Spleen (tissue), 7 donors: ENCODE measurements around the gene ENOX1.

Experiments
- POLR2AphosphoS5 ChIP-seq, 3 donors: sonication (generic); formaldehyde crosslinking; IDR thresholded peaks; one replicate each; pipeline ENCODE4 v1.5.1; 2017; ENCODE audit warnings: antibody characterized with exemption in 3 of 3
- TF ChIP-seq, protein P1 (sequence below), 11 experiments: fragments of 200-600 bp in 7 of 11; fragments of 450-650 bp in 4 of 11; sonication (generic) in 4 of 11; IDR thresholded peaks in 8 of 11; conservative IDR thresholded peaks in 3 of 11; 1 replicate in 7 of 11; 2 replicates in 4 of 11; pipeline versions ENCODE4 v1.4.0 to v1.8.0; 2016 to 2021; ENCODE audit warnings: antibody characterized with exemption in 11 of 11, inconsistent platforms in 4 of 11, mild to moderate bottlenecking in 1 of 11
- donor health status: DM: no; HTN: no; CAD: no; lungs with moderate emphysema.
- donor health status: DM: no; HTN: no; CAD: no.
- donor health status: DM: no; HTN: no; CAD: no.

GRCh38 chr13:43822969-43823368 is 36.2 kb upstream of the ENOX1 start:
- TF ChIP-seq, protein P1, sequence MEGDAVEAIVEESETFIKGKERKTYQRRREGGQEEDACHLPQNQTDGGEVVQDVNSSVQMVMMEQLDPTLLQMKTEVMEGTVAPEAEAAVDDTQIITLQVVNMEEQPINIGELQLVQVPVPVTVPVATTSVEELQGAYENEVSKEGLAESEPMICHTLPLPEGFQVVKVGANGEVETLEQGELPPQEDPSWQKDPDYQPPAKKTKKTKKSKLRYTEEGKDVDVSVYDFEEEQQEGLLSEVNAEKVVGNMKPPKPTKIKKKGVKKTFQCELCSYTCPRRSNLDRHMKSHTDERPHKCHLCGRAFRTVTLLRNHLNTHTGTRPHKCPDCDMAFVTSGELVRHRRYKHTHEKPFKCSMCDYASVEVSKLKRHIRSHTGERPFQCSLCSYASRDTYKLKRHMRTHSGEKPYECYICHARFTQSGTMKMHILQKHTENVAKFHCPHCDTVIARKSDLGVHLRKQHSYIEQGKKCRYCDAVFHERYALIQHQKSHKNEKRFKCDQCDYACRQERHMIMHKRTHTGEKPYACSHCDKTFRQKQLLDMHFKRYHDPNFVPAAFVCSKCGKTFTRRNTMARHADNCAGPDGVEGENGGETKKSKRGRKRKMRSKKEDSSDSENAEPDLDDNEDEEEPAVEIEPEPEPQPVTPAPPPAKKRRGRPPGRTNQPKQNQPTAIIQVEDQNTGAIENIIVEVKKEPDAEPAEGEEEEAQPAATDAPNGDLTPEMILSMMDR (IDR thresholded peaks at IDR 0.05 in 8 of 11, conservative IDR thresholded peaks at IDR 0.05 in 3 of 11): no peak
- TF ChIP-seq POLR2AphosphoS5 (IDR thresholded peaks at IDR 0.05): no peak
